WTC11 (cell line): ENCODE measurements around the gene ACTN2. TPM values are rescaled to one million over a fixed set of nuclear protein-coding genes. Genes with fewer than 3 reads are reported as not detected.

Experiments
- ATAC-seq: fragments of 200-7000 bp; cut with Tn5 transposase; 2 replicates; pipeline ENCODE4 v1.10.0; 2021; ENCODE audit warnings: mild to moderate bottlenecking, moderate library complexity
- CTCF ChIA-PET: fragments of 300-600 bp; sonication (Branson Sonifier 250); formaldehyde crosslinking; loops from one replicate; lab custom pipeline; 2021; ENCODE audit warnings: antibody characterized with exemption; lab: Charles Lee
- POLR2A ChIA-PET: fragments of 350-600 bp; sonication (Branson Sonifier 250); formaldehyde crosslinking; loops from one replicate; lab custom pipeline; 2021; ENCODE audit warnings: antibody characterized with exemption; lab: Charles Lee
- DNase-seq: peaks from one replicate; pipeline ENCODE4 v3.0.0; 2021; ENCODE audit warnings: low spot score
- H3K27ac Mint-ChIP-seq: 2 replicates; pipeline ENCODE4 v1.8.0; 2021; ENCODE audit warnings: mixed read lengths
- H3K27me3 Mint-ChIP-seq: 2 replicates; pipeline ENCODE4 v1.8.0; 2021; ENCODE audit warnings: low read depth, mild to moderate bottlenecking, moderate library complexity, mixed read lengths
- H3K36me3 Mint-ChIP-seq: 2 replicates; pipeline ENCODE4 v1.8.0; 2021; ENCODE audit warnings: mixed read lengths
- H3K4me1 Mint-ChIP-seq: 2 replicates; pipeline ENCODE4 v1.8.0; 2022; ENCODE audit warnings: mixed read lengths
- H3K4me3 Mint-ChIP-seq: 2 replicates; pipeline ENCODE4 v1.8.0; 2021; ENCODE audit warnings: mild to moderate bottlenecking, moderate library complexity, mixed read lengths
- H3K9me3 Mint-ChIP-seq: 2 replicates; pipeline ENCODE4 v1.8.0; 2021; ENCODE audit warnings: mixed read lengths
- AR ChIP-seq: fragments of 250-450 bp; sonication (Bioruptor Pico); IDR thresholded peaks from 2 replicates; pipeline ENCODE4 v1.9.0; 2021; ENCODE audit warnings: mild to moderate bottlenecking
- CDX4 ChIP-seq: fragments of 250-450 bp; sonication (Bioruptor Pico); IDR thresholded peaks from 2 replicates; pipeline ENCODE4 v1.9.0; 2021; ENCODE audit warnings: moderate library complexity, mild to moderate bottlenecking, inconsistent platforms, borderline replicate concordance
- E2F4 ChIP-seq: sonication (generic); formaldehyde crosslinking; IDR thresholded peaks from 2 replicates; pipeline ENCODE4 v1.8.1; 2022; ENCODE audit warnings: low read depth, mild to moderate bottlenecking, moderate library complexity, missing genetic modification reagents, borderline replicate concordance
- ELF4 ChIP-seq: sonication (generic); formaldehyde crosslinking; IDR thresholded peaks from 2 replicates; pipeline ENCODE4 v1.8.1; 2022; ENCODE audit warnings: low read depth, mild to moderate bottlenecking, moderate library complexity, missing genetic modification reagents
- EMX1 ChIP-seq: fragments of 250-450 bp; sonication (Bioruptor Pico); IDR thresholded peaks from 2 replicates; pipeline ENCODE4 v1.8.0; 2021; ENCODE audit warnings: mild to moderate bottlenecking
- FOXJ3 ChIP-seq: sonication (generic); formaldehyde crosslinking; IDR thresholded peaks from 2 replicates; pipeline ENCODE4 v1.9.0; 2021; ENCODE audit warnings: missing genetic modification reagents, mild to moderate bottlenecking, borderline replicate concordance
- GABPB1 ChIP-seq: sonication (generic); formaldehyde crosslinking; IDR thresholded peaks from 2 replicates; pipeline ENCODE4 v1.8.1; 2023; ENCODE audit warnings: mild to moderate bottlenecking, missing genetic modification reagents
- IRF2 ChIP-seq: sonication (generic); formaldehyde crosslinking; IDR thresholded peaks from 2 replicates; pipeline ENCODE4 v1.8.0; 2022; ENCODE audit warnings: low read depth, missing genetic modification reagents, borderline replicate concordance
- MXD4 ChIP-seq: fragments of 250-450 bp; sonication (Bioruptor Pico); IDR thresholded peaks from 2 replicates; pipeline ENCODE4 v1.8.0; 2021; ENCODE audit warnings: mild to moderate bottlenecking, moderate library complexity, borderline replicate concordance
- PRRX2 ChIP-seq: fragments of 250-450 bp; sonication (Bioruptor Pico); IDR thresholded peaks from 2 replicates; pipeline ENCODE4 v1.8.0; 2021; ENCODE audit warnings: mild to moderate bottlenecking
- SMAD3 ChIP-seq: sonication (generic); formaldehyde crosslinking; IDR thresholded peaks from 2 replicates; pipeline ENCODE4 v1.8.0; 2022; ENCODE audit warnings: missing genetic modification reagents, mild to moderate bottlenecking, borderline replicate concordance
- SMAD4 ChIP-seq: sonication (generic); formaldehyde crosslinking; IDR thresholded peaks from 2 replicates; pipeline ENCODE4 v1.8.0; 2022; ENCODE audit warnings: mild to moderate bottlenecking, missing genetic modification reagents
- STAT6 ChIP-seq: sonication (generic); formaldehyde crosslinking; conservative IDR thresholded peaks from 2 replicates; pipeline ENCODE4 v1.8.1; 2023; ENCODE audit warnings: mild to moderate bottlenecking, low read depth, missing genetic modification reagents, moderate library complexity
- TCF7 ChIP-seq: sonication (generic); formaldehyde crosslinking; IDR thresholded peaks from 2 replicates; pipeline ENCODE4 v1.8.0; 2022; ENCODE audit warnings: mild to moderate bottlenecking, low read depth, missing genetic modification reagents, moderate library complexity
- USF1 ChIP-seq: sonication (generic); formaldehyde crosslinking; IDR thresholded peaks from 2 replicates; pipeline ENCODE4 v1.8.0; 2022; ENCODE audit warnings: mild to moderate bottlenecking, missing genetic modification reagents
- ZNF121 ChIP-seq: sonication (generic); formaldehyde crosslinking; IDR thresholded peaks from 2 replicates; pipeline ENCODE4 v1.8.0; 2023; ENCODE audit warnings: missing genetic modification reagents
- ZNF232 ChIP-seq: sonication (generic); formaldehyde crosslinking; IDR thresholded peaks from 2 replicates; pipeline ENCODE4 v1.8.0; 2022; ENCODE audit warnings: mild to moderate bottlenecking, missing genetic modification reagents
- ZNF396 ChIP-seq: fragments of 250-450 bp; sonication (Bioruptor Pico); IDR thresholded peaks from 2 replicates; pipeline ENCODE4 v1.8.0; 2021; ENCODE audit warnings: mild to moderate bottlenecking, moderate library complexity, borderline replicate concordance
- ZNF423 ChIP-seq: fragments of 250-450 bp; sonication (Bioruptor Pico); IDR thresholded peaks from 2 replicates; pipeline ENCODE4 v2.1.2; 2022; ENCODE audit warnings: mild to moderate bottlenecking, moderate library complexity
- ZNF425 ChIP-seq: fragments of 250-450 bp; sonication (Bioruptor Pico); conservative IDR thresholded peaks from 2 replicates; pipeline ENCODE4 v1.9.0; 2021; ENCODE audit warnings: mild to moderate bottlenecking
- ZNF532 ChIP-seq: fragments of 250-450 bp; sonication (Bioruptor Pico); IDR thresholded peaks from 2 replicates; pipeline ENCODE4 v1.9.0; 2021; ENCODE audit warnings: mild to moderate bottlenecking, borderline replicate concordance
- ZNF671 ChIP-seq: fragments of 250-450 bp; sonication (Bioruptor Pico); IDR thresholded peaks from 2 replicates; pipeline ENCODE4 v1.8.0; 2021; ENCODE audit warnings: mild to moderate bottlenecking
- total RNA-seq: library from RNA; stranded (reverse); gene quantifications from 3 replicates; pipeline ENCODE4 v1.2.3, GENCODE V29; 2021

The ACTN2 gene
- total RNA-seq, 1 experiment from 2014 or later: 2.0 TPM

- Mint-ChIP-seq H3K27me3 (peaks cover 24% of the 10 kb centered on the region), H3K4me3 (peak within 1 kb of the TSS; percentile 90), H3K36me3 (no peaks in the 10 kb centered on the region), H3K9me3 (no peaks in the 10 kb centered on the region), H3K4me1 (peaks cover 19% of the 10 kb centered on the region), H3K27ac (peak within 1 kb of the TSS; percentile 87)
- ChIA-PET POLR2A (interaction anchor here (0.7 to 1.1 kb wide), 3 partner anchors 21 to 191 kb away, joined by 3 read pairs; partner anchors contain the start of gene HEATR1), CTCF (interaction anchor here (1.0 to 1.7 kb wide), 6 partner anchors 9 to 767 kb away, joined by 3 to 12 read pairs (median 10); partner anchors contain the start of gene HEATR1)
- peak; percentile 99 for ATAC-seq
- DNase-seq: peak; percentile 97
- TF ChIP-seq EMX1 (CRISPR knock-in tag) (no peak), SMAD4 (CRISPR knock-in tag) (no peak), ZNF671 (CRISPR knock-in tag) (no peak), AR (CRISPR knock-in tag) (no peak), TCF7 (CRISPR knock-in tag) (no peak), ZNF425 (no peak), ZNF532 (CRISPR knock-in tag) (no peak), FOXJ3 (CRISPR knock-in tag) (no peak), CDX4 (CRISPR knock-in tag) (no peak), ELF4 (CRISPR knock-in tag) (no peak), IRF2 (CRISPR knock-in tag) (no peak), ZNF423 (CRISPR knock-in tag) (no peak), PRRX2 (CRISPR knock-in tag) (no peak), STAT6 (CRISPR knock-in tag) (no peak), USF1 (peak; percentile 53; the same call in 1 of the 2 replicates), GABPB1 (CRISPR knock-in tag) (peak; percentile 29; the same call in 1 of the 2 replicates), ZNF121 (no peak), ZNF396 (no peak), MXD4 (no peak), SMAD3 (CRISPR knock-in tag) (0 out of 2 replicates have a peak, but pooled peaks have one; percentile 12), ZNF232 (CRISPR knock-in tag) (no peak), E2F4 (CRISPR knock-in tag) (no peak)
Observed at GRCh38 chr1:236795035-236795756, 108.9 kb downstream of the ACTN2 start, which contains the start of gene MTR. TSS of gene MTR (plus strand) at chr1:236795292. CDS start at chr1:236795704, 412 bp downstream.
